Esophagus muscularis mucosa (tissue), 3 donors: ENCODE data around the gene DGCR8.

Source experiments
- CTCF ChIP-seq, 3 experiments: fragments of 200-600 bp in 2 of 3; fragments of 450-650 bp in 1 of 3; sonication (generic) in 2 of 3; IDR thresholded peaks; one replicate each; pipeline ENCODE4 v1.5.1; 2017 to 2019; ENCODE audit warnings: antibody characterized with exemption in 3 of 3, mild to moderate bottlenecking in 2 of 3, moderate library complexity in 1 of 3
- EP300 ChIP-seq: sonication (generic); formaldehyde crosslinking; IDR thresholded peaks from one replicate; pipeline ENCODE4 v1.6.1; 2017; ENCODE audit warnings: antibody characterized with exemption

DNA sequence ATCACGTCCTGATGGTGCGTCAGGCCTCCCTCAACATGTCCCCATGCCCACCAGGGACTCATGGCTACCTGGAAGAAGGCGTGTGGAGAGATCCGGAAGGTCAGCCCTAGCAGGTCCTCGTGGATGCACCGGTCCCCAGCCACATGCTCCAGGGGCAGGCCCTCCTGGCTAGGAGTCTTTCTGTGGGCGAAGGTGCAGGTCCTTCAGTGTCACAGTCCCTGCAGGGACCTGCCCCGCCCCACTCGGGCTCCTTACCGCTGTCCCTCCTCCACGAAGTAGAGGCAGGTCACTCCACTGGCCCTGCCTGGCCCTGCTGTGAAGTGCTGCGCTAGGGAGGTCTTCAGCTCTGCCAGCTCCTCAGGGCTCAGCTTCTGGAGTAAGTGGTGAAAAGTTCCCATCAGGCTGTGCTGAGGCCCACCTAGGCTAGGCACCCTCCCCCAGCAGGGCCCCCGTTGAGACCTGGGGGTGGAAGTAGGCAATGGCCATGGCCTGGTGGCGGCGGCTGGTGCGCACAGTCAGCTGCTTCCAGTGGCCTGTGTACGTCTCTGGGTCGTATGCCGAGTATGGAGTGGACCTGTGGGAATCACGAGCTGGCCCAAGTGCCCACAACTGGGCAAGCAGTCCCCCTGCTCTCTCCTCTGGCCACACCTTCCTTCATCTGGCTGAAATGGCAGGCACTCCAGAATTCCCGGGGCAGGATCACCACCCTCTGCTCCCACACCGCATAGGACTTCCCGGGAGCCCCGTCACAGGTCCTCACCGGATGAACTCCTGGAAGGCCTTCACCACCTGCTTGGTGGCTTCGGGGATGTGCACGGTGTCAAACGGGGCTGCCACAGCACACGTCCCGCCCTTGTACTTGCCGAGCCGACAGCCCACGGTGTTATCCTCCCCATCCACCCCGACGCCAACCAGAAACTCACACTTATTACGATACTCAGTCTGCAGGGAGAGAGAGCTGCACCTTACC lies 34.8 kb downstream of the DGCR8 start:
- no peak for TF ChIP-seq CTCF (IDR thresholded peaks at IDR 0.05)
- no peak for TF ChIP-seq EP300
